Measurements from ENCODE around the gene RPN1.

DNA sequence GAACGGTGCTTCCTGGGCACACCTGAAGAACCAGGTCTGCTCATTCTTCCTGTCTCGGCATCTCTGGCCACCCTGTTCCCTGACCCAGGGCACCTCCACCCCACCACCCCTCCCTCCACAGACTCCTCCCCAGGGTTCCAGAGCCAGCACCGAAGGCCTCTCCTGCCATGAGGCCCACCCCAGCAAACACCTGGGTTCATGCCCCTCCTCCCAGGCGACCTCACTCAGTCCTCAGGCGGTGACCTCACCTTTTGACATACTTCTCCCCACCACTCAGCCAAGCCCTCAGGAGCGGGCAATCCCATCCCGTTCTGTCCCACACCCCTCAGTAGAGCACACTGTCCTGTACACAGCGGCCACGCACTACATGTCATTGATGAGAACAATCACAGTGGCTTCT, 72.3 kb downstream of the RPN1 start:
- TF ChIP-seq CTCF (IDR thresholded peaks at IDR 0.05) (no peak), POLR2A (IDR thresholded peaks at IDR 0.05) (no peak)
